Suprapubic skin (tissue), 4 donors: ENCODE results near the gene KLK14.

Experiments
- CTCF ChIP-seq, 2 donors: fragments of 200-600 bp in 1 of 2; fragments of 450-650 bp in 1 of 2; sonication (generic) in 1 of 2; IDR thresholded peaks; one replicate each; pipeline ENCODE4 v1.5.1; 2016 to 2019; ENCODE audit warnings: antibody characterized with exemption in 2 of 2, mild to moderate bottlenecking in 1 of 2, moderate library complexity in 1 of 2
- POLR2A ChIP-seq, 2 donors: fragments of 450-650 bp; IDR thresholded peaks; one replicate each; pipeline ENCODE4 v1.6.1; 2017; ENCODE audit warnings: antibody characterized with exemption in 2 of 2, mild to moderate bottlenecking in 2 of 2, moderate library complexity in 2 of 2
- POLR2AphosphoS5 ChIP-seq, 3 donors: sonication (generic); formaldehyde crosslinking; IDR thresholded peaks; one replicate each; pipeline ENCODE4 v1.6.1; 2017; ENCODE audit warnings: antibody characterized with exemption in 3 of 3

GRCh38 chr19:51119611-51120010 is 36.9 kb upstream of the KLK14 start:
- TF ChIP-seq POLR2A (IDR thresholded peaks at IDR 0.05) (no peak), POLR2AphosphoS5 (IDR thresholded peaks at IDR 0.05) (no peak), CTCF (IDR thresholded peaks at IDR 0.05) (no peak)
